A673 (cell line): ENCODE results near the gene OXSM.

Source experiments
- CTCF ChIP-seq: fragments of 300-800, 200-600 bp; sonication (generic); conservative IDR thresholded peaks from 2 replicates; pipeline ENCODE4 v1.5.1; 2017; ENCODE audit warnings: low read depth, mild to moderate bottlenecking, antibody characterized with exemption, low read length, moderate library complexity, mixed read lengths
- EZH2 ChIP-seq: fragments of 200-600 bp; sonication (generic); IDR thresholded peaks from 2 replicates; pipeline ENCODE4 v1.6.1; 2017; ENCODE audit warnings: borderline replicate concordance, low read depth, mild to moderate bottlenecking, mixed read lengths, antibody characterized with exemption, low read length; ENCODE audit not compliant: poor library complexity, severe bottlenecking

- TF ChIP-seq CTCF (peak; percentile 51; the same call in 1 of the 2 replicates), EZH2 (no peak)
Observed at GRCh38 chr3:25831578-25831977, 41.7 kb downstream of the OXSM start.
